Caco-2 (cell line): ENCODE results near the gene NPW. TPM values are rescaled to one million over a fixed set of nuclear protein-coding genes. Genes with fewer than 3 reads are reported as not detected.

Experiments used
- BruUV-seq: library from RNA; stranded (reverse); fragments of 400-500 nt; replicated peaks from 2 replicates; lab custom pipeline; 2021; lab: Mats Ljungman, UMichigan
- CTCF ChIA-PET: fragments of 300-600 bp; sonication (Branson Sonifier 250); formaldehyde crosslinking; loops from one replicate; lab custom pipeline; 2022; ENCODE audit warnings: antibody characterized with exemption; lab: Charles Lee
- POLR2A ChIA-PET: fragments of 300-600 bp; sonication (Branson Sonifier 250); formaldehyde crosslinking; loops from one replicate; lab custom pipeline; 2022; ENCODE audit warnings: antibody characterized with exemption; lab: Charles Lee
- DNase-seq, 2 experiments: peaks; one replicate each; pipeline versions ENCODE4 v3.0.0 to v3.0.0-alpha.2; 2020 to 2022
- H3K27me3 ChIP-seq: replicated peaks from 2 replicates; pipeline ENCODE4 v1.6.0; 2011; ENCODE audit warnings: low read length; ENCODE audit not compliant: control insufficient read depth, insufficient read depth
- H3K36me3 ChIP-seq: 2 replicates; pipeline ENCODE4 v1.5.1; 2011; ENCODE audit warnings: low read length; ENCODE audit not compliant: control insufficient read depth, insufficient read depth
- H3K4me1 ChIP-seq: fragments of 250-450 bp; sonication (Bioruptor Pico); 2 replicates; pipeline ENCODE4 v1.5.1; 2020; ENCODE audit warnings: mild to moderate bottlenecking
- H3K4me3 ChIP-seq: 2 replicates; pipeline ENCODE4 v1.5.1; 2011; ENCODE audit warnings: low read depth, mild to moderate bottlenecking, control low read depth, low read length
- H3K9me3 ChIP-seq: fragments of 250-450 bp; sonication (Bioruptor Pico); 2 replicates; pipeline ENCODE4 v1.5.1; 2020; ENCODE audit warnings: mild to moderate bottlenecking, moderate library complexity
- H3K27ac Mint-ChIP-seq: one replicate; pipeline ENCODE4 v1.8.0; 2022; ENCODE audit warnings: mixed read lengths; ENCODE audit not compliant: unreplicated experiment
- H3K27me3 Mint-ChIP-seq: one replicate; pipeline ENCODE4 v1.8.0; 2022; ENCODE audit warnings: mixed read lengths; ENCODE audit not compliant: insufficient read depth, unreplicated experiment
- H3K36me3 Mint-ChIP-seq: one replicate; pipeline ENCODE4 v1.8.0; 2022; ENCODE audit warnings: mild to moderate bottlenecking, mixed read lengths; ENCODE audit not compliant: insufficient read depth, unreplicated experiment
- H3K4me1 Mint-ChIP-seq: one replicate; pipeline ENCODE4 v1.8.0; 2022; ENCODE audit warnings: low read depth, mixed read lengths; ENCODE audit not compliant: unreplicated experiment
- H3K4me3 Mint-ChIP-seq: one replicate; pipeline ENCODE4 v1.8.0; 2022; ENCODE audit warnings: mild to moderate bottlenecking, moderate library complexity, mixed read lengths; ENCODE audit not compliant: unreplicated experiment
- H3K9me3 Mint-ChIP-seq: one replicate; pipeline ENCODE4 v1.8.0; 2022; ENCODE audit warnings: mixed read lengths; ENCODE audit not compliant: unreplicated experiment
- CTCF ChIP-seq, 2 experiments: fragments of 200-600 bp in 1 of 2; IDR thresholded peaks; 1 replicate in 1 of 2; 2 replicates in 1 of 2; pipeline versions ENCODE4 v1.5.1 to v1.8.0; 2011 to 2022; ENCODE audit warnings: antibody characterized with exemption in 1 of 2, control low read depth in 1 of 2, inconsistent platforms in 1 of 2, low read depth in 1 of 2, low read length in 1 of 2, mild to moderate bottlenecking in 1 of 2, moderate library complexity in 1 of 2; ENCODE audit not compliant: insufficient read depth in 1 of 2, severe bottlenecking in 1 of 2, unreplicated experiment in 1 of 2
- intact Hi-C: fragments of 100-400 bp; cut with micrococcal nuclease; formaldehyde crosslinking; loops from one replicate; pipeline ENCODE4 v1.10.0; 2022; ENCODE audit not compliant: unreplicated experiment
- total RNA-seq: library from RNA; stranded (reverse); gene quantifications from 2 replicates; pipeline ENCODE4 v1.2.3, GENCODE V29; 2022

The NPW gene
- total RNA-seq, 1 experiment from 2014 or later = 6.1 TPM

DNA sequence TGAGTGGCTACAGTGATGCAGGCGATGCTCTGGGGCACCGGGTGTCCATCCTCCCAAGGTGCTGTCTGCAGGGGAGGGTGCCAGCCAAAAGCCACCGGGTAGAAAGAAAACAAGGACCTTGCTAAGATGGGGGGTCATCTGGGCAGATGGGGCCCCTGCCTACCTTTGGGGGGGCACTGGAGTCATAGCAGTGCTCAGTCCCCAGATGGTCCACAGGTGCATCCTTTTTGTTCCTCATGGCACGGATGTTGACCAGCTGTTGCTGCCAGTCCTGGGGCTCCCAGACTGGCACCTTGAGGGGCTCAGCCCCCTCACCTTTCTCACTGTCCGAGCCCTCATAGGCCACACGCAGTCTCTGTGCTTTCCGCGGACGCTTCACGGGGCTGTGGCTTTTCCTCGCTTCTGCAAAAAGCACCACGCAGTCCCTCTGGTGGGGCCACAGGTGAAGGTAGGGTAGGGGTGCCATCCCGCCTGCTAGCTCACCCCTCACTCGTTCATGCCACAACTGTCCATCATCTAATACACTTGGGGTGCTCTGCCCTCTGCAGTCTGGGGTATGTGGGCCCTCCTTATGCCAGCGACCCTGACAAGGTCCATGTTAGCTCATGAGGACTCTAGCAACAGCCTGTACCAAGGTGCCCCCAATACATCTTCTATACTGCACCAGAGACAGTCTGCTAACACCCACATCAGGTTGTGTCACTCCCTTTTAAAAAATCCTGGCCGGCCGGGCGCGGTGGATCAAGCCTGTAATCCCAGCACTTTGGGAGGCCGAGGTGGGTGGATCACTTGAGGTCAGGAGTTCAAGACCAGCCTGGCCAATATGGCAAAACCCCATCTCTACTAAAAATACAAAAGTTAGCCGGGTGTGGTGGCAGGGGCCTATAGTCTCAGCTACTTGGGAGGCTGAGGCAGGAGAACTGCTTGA lies 26.6 kb downstream of the NPW start:
- H3K4me3 ChIP-seq = no peak overlapping the region; the same call in 1 of the 2 replicates
- H3K27me3 Mint-ChIP-seq = no peaks in the 10 kb centered on the region
- ChIA-PET POLR2A (interaction anchor here (0.5 to 0.6 kb wide), 2 partner anchors 75 to 205 kb away, joined by 3 read pairs; partner anchors contain the start of gene ECI1), CTCF (interaction anchor here (1.8 kb wide), 1 partner anchor 24 kb away, joined by 14 read pairs; no protein-coding TSS in a partner anchor)
- no peaks in the 10 kb centered on the region for H3K9me3 ChIP-seq
- H3K4me1 Mint-ChIP-seq = peaks cover 6% of the 10 kb centered on the region
- no TSS peak for BruUV-seq
- no peak for DNase-seq
- H3K36me3 ChIP-seq = no peaks in the 10 kb centered on the region
- TF ChIP-seq CTCF (IDR thresholded peaks at IDR 0.05; ENCODE audit: insufficient read depth in 1 of 2, low read depth in 1 of 2, low read length in 1 of 2, severe bottlenecking in 1 of 2, unreplicated experiment in 1 of 2) = no peak
- intact Hi-C loops = loop anchor here (2.0 kb wide), 1 partner anchor 23 kb away; no protein-coding TSS in a partner anchor
- no peaks in the 10 kb centered on the region for H3K9me3 Mint-ChIP-seq
- H3K27me3 ChIP-seq = no peaks in the 10 kb centered on the region
- no peak overlapping the region for H3K27ac Mint-ChIP-seq
- H3K4me1 ChIP-seq = no peaks in the 10 kb centered on the region
- H3K36me3 Mint-ChIP-seq = no peaks in the 10 kb centered on the region
- peak overlapping the region; percentile 89 for H3K4me3 Mint-ChIP-seq

DNA sequence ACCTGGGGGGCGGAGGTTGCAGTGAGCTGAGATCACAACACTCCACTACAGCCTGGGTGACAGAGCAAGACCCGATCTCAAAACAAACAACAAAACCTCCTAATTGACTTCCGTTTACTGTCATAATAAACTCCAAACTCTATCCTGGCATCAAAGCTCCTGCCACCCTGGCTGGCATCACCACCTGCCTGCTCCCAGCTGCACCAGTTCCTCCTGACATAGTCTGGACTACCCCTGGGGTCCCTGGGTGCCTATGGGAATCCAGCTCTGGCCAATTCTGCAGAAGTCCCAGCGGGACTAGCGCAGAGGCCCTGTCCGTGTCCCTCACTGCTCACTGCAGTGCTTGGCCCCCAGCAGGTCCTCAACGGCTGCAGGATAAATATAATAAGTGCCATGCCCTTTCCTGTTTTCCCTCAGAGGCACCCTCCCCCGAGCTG lies 27.3 kb downstream of the NPW start:
- H3K9me3 Mint-ChIP-seq = no peaks in the 10 kb centered on the region
- peak overlapping the region; percentile 89 for H3K4me3 Mint-ChIP-seq
- no peaks in the 10 kb centered on the region for H3K27me3 Mint-ChIP-seq
- no TSS peak for BruUV-seq
- H3K4me1 ChIP-seq = no peaks in the 10 kb centered on the region
- H3K36me3 ChIP-seq = no peaks in the 10 kb centered on the region
- peaks cover 6% of the 10 kb centered on the region for H3K4me1 Mint-ChIP-seq
- H3K9me3 ChIP-seq = no peaks in the 10 kb centered on the region
- H3K4me3 ChIP-seq = peak overlapping the region; percentile 90
- peak overlapping the region; percentile 23 for H3K27ac Mint-ChIP-seq
- DNase-seq = no peak
- CTCF ChIA-PET = interaction anchor here (1.2 to 1.8 kb wide), 3 partner anchors 19 to 43 kb away, joined by 3 to 18 read pairs (median 14); no protein-coding TSS in a partner anchor
- intact Hi-C loops = loop anchor here (1.0 to 2.0 kb wide), 2 partner anchors 20 to 24 kb away; no protein-coding TSS in a partner anchor
- H3K27me3 ChIP-seq = no peaks in the 10 kb centered on the region
- POLR2A ChIA-PET = interaction anchor here (0.5 to 1.6 kb wide), 3 partner anchors 75 to 204 kb away, joined by 3 to 4 read pairs (median 3); partner anchors contain the start of genes ECI1 and RPS2
- no peak for TF ChIP-seq CTCF (IDR thresholded peaks at IDR 0.05; ENCODE audit: insufficient read depth in 1 of 2, low read depth in 1 of 2, low read length in 1 of 2, severe bottlenecking in 1 of 2, unreplicated experiment in 1 of 2)
- H3K36me3 Mint-ChIP-seq = no peaks in the 10 kb centered on the region
